ENCODE results near the gene TPM2. TPM values are rescaled to one million over a fixed set of nuclear protein-coding genes. Genes with fewer than 3 reads are reported as not detected.

Gene TPM2
- total and polyA plus RNA-seq, 10 of the 15 experiments (the other 5 are each of a cell fraction or from before 2014, with no cell fraction given) = 0.11 to 9.3 (median 1.1) TPM

DNA sequence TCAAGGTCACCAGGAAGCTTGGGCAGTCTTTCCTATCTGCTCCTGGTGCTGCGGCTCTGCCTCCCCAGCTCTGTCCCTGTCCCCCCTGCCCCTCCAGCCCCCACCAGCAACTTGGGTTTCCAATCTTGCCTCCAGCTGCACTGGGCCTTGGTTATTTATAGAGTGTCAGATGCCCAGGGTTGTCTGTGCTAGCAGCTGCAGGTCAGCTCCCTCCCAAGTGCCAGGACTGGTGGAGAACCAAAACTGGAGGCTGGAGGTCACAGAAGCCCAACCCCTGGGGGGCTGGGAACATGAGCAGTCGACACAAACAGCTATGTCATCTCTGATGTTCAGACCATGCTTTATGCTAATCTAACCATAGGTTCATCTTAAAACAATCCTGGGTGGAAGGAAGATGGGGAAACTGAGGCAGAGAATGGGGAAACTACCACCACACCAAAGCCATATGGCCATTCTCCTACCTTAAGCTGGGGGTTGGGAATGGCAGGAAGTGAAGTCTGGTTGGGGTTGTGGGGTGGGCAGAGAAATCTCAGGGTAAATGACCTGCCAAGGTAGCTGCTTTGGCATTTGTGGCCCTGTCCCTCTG is 1.7 kb downstream of the TPM2 start:
- Histone ChIP-seq H3K4me1 (ENCODE audit: control insufficient read depth, insufficient read depth, low read length) (peaks cover 3% of the 10 kb centered on the region; the same call in 1 of the 2 replicates), H4K20me1 (ENCODE audit: control insufficient read depth, insufficient read depth) (no peaks in the 10 kb centered on the region), H2AFZ (ENCODE audit: control insufficient read depth, low read depth, low read length) (no peak overlapping the region), H3K9me3 (replicated peaks; ENCODE audit: control insufficient read depth, insufficient read depth, low read length) (no peaks in the 10 kb centered on the region), H3K27me3 (replicated peaks in 1 of 2; ENCODE audit: control insufficient read depth in 2 of 2, insufficient read depth in 2 of 2, low read length in 1 of 2) (no peaks in the 10 kb centered on the region; a peak in 1 of 4 replicates), H3K36me3 (ENCODE audit: control insufficient read depth in 2 of 2, insufficient read depth in 2 of 2, low read length in 1 of 2) (no peaks in the 10 kb centered on the region), H3K9ac (ENCODE audit: control insufficient read depth, insufficient read depth, low read length) (no peak overlapping the region), H3K4me2 (ENCODE audit: control insufficient read depth, insufficient read depth) (no peak overlapping the region), H3K79me2 (ENCODE audit: control insufficient read depth, insufficient read depth, low read length) (no peaks in the 10 kb centered on the region; the same call in 1 of the 2 replicates), H3K4me3 (no peak overlapping the region), H3K27ac (ENCODE audit: control insufficient read depth, insufficient read depth) (no peak overlapping the region)
- TF ChIP-seq ZNF217 (IDR thresholded peaks at IDR 0.05) (no peak), ZNF207 (IDR thresholded peaks at IDR 0.05; ENCODE audit: borderline replicate concordance) (no peak), IKZF2 (IDR thresholded peaks at IDR 0.05) (no peak), CUX1 (IDR thresholded peaks at IDR 0.05; ENCODE audit: insufficient replicate concordance, low read depth, low read length) (no peak)
- SMC1A ChIA-PET (ENCODE audit: uncharacterized antibody, unreplicated experiment) = interaction anchor here (0.8 to 2.0 kb wide), 4 partner anchors 9 to 41 kb away, joined by 3 to 7 read pairs (median 4); no protein-coding TSS in a partner anchor
- WGBS (ENCODE audit: insufficient coverage, insufficient replicate concordance, low lambda C conversion rate, missing lambda C conversion rate) = 50% methylated on average over 2 of the region's 2 CpGs
- no peak for DNase-seq (ENCODE audit: low read depth, low spot score)
- no peak for FAIRE-seq
- intact Hi-C loops (cut with micrococcal nuclease; ENCODE audit: unreplicated experiment) = no loop called here
- CTCF ChIA-PET = interaction anchor here (1.0 to 15.2 kb wide), 6 partner anchors 9 to 138 kb away, joined by 3 to 227 read pairs (median 5); partner anchors contain the start of genes ARHGEF39, CCDC107 and RMRP
- ATAC-seq = no peak
- RAD21 ChIA-PET (ENCODE audit: unreplicated experiment) = interaction anchor here (0.7 kb wide), 1 partner anchor 23 kb away, joined by 3 read pairs; the partner anchor contains the start of gene ARHGEF39
- in situ Hi-C loops (cut with MboI) = no loop called here
- BruUV-seq (replicated peaks) = no TSS peak
- POLR2A ChIA-PET = interaction anchor here (0.8 to 1.4 kb wide), 3 partner anchors 8 to 60 kb away, joined by 3 to 6 read pairs (median 6); partner anchors contain the start of genes GBA2 and RGP1
